IMR-90 (cell line): ENCODE data around the gene KDM5B. TPM values are rescaled to one million over a fixed set of nuclear protein-coding genes. Genes with fewer than 3 reads are reported as not detected.

Experiments used
- ATAC-seq: fragments of 200-7000 bp; cut with Tn5 transposase; 2 replicates; pipeline ENCODE4 v1.9.1; 2020; ENCODE audit warnings: low read depth, mild to moderate bottlenecking, moderate library complexity
- BruUV-seq: library from RNA; stranded (reverse); fragments of 400-500 nt; replicated peaks from 2 replicates; lab custom pipeline; 2021; lab: Mats Ljungman, UMichigan
- CTCF ChIA-PET: fragments of 300-600 bp; formaldehyde crosslinking; extraction: SDS; loops from one replicate; lab custom pipeline; 2021; ENCODE audit warnings: antibody characterized with exemption; lab: Yijun Ruan, JAX
- POLR2A ChIA-PET: fragments of 300-600 bp; sonication (Branson Sonifier 250); formaldehyde crosslinking; loops from one replicate; lab custom pipeline; 2022; ENCODE audit warnings: antibody characterized with exemption; ENCODE audit not compliant: unreplicated experiment; lab: Charles Lee
- DNase-seq: peaks from one replicate; pipeline ENCODE4 v3.0.0; 2013
- H2AFZ ChIP-seq: replicated peaks from 2 replicates; pipeline ENCODE3; 2013; ENCODE audit warnings: low read length, mild to moderate bottlenecking; ENCODE audit not compliant: poor library complexity
- H2AK5ac ChIP-seq: 2 replicates; pipeline ENCODE4 v1.6.1; 2013; ENCODE audit warnings: low read depth, low read length, inconsistent platforms
- H2AK9ac ChIP-seq: replicated peaks from 2 replicates; pipeline ENCODE3; 2013; ENCODE audit warnings: mild to moderate bottlenecking, low read depth, low read length, moderate library complexity; ENCODE audit not compliant: poor library complexity
- H2BK120ac ChIP-seq: 2 replicates; pipeline ENCODE4 v1.6.1; 2013; ENCODE audit warnings: low read depth, low read length, inconsistent platforms
- H2BK15ac ChIP-seq: 3 replicates; pipeline ENCODE4 v1.6.1; 2013; ENCODE audit warnings: low read depth, low read length, inconsistent platforms
- H2BK20ac ChIP-seq: 2 replicates; pipeline ENCODE4 v1.6.1; 2013; ENCODE audit warnings: low read depth, mild to moderate bottlenecking, inconsistent platforms, low read length, moderate library complexity
- H2BK5ac ChIP-seq: 2 replicates; pipeline ENCODE4 v1.6.1; 2013; ENCODE audit warnings: mild to moderate bottlenecking, low read depth, low read length, inconsistent platforms; ENCODE audit not compliant: poor library complexity, severe bottlenecking
- H3K14ac ChIP-seq: replicated peaks from 2 replicates; pipeline ENCODE4 v1.6.1; 2013; ENCODE audit warnings: low read depth, low read length, inconsistent platforms
- H3K18ac ChIP-seq: 2 replicates; pipeline ENCODE4 v1.6.1; 2013; ENCODE audit warnings: low read depth, low read length, control low read depth
- H3K23ac ChIP-seq: 2 replicates; pipeline ENCODE4 v1.6.1; 2013; ENCODE audit warnings: low read depth, low read length, inconsistent platforms
- H3K27ac ChIP-seq: 2 replicates; pipeline ENCODE4 v1.5.1; 2013; ENCODE audit warnings: mild to moderate bottlenecking, control low read depth, low read length; ENCODE audit not compliant: insufficient read depth
- H3K27me3 ChIP-seq: 2 replicates; pipeline ENCODE4 v1.6.1; 2013; ENCODE audit warnings: low read length; ENCODE audit not compliant: control insufficient read depth, insufficient read depth
- H3K36me3 ChIP-seq: 2 replicates; pipeline ENCODE4 v1.6.1; 2013; ENCODE audit warnings: low read length, mixed read lengths; ENCODE audit not compliant: control insufficient read depth, insufficient read depth
- H3K4ac ChIP-seq: 2 replicates; pipeline ENCODE4 v1.6.1; 2013; ENCODE audit warnings: low read depth, low read length, inconsistent platforms
- H3K4me1 ChIP-seq: 2 replicates; pipeline ENCODE4 v1.6.1; 2013; ENCODE audit warnings: low read length, mixed read lengths; ENCODE audit not compliant: control insufficient read depth, insufficient read depth
- H3K4me2 ChIP-seq: 2 replicates; pipeline ENCODE4 v1.6.1; 2013; ENCODE audit warnings: low read depth, mild to moderate bottlenecking, control low read depth, low read length, moderate library complexity
- H3K4me3 ChIP-seq: 2 replicates; pipeline ENCODE4 v1.5.1; 2013; ENCODE audit warnings: low read depth, mild to moderate bottlenecking, control low read depth, low read length, moderate library complexity; ENCODE audit not compliant: insufficient read depth
- H3K56ac ChIP-seq: 2 replicates; pipeline ENCODE4 v1.6.1; 2013; ENCODE audit warnings: low read length, inconsistent platforms; ENCODE audit not compliant: insufficient read depth; ENCODE audit errors: extremely low read depth
- H3K79me1 ChIP-seq, 2 experiments: 2 replicates each; pipeline ENCODE4 v1.6.1; 2013; ENCODE audit warnings: low read length in 2 of 2, inconsistent platforms in 1 of 2, low read depth in 1 of 2
- H3K9ac ChIP-seq: 2 replicates; pipeline ENCODE4 v1.6.1; 2013; ENCODE audit warnings: low read depth, low read length, control low read depth
- H3K9me1 ChIP-seq: 2 replicates; pipeline ENCODE4 v1.6.1; 2013; ENCODE audit warnings: low read length, inconsistent platforms; ENCODE audit not compliant: insufficient read depth
- H3K9me3 ChIP-seq: 2 replicates; pipeline ENCODE4 v1.6.1; 2013; ENCODE audit warnings: low read length; ENCODE audit not compliant: control insufficient read depth, insufficient read depth
- H4K20me1 ChIP-seq: 2 replicates; pipeline ENCODE4 v1.6.1; 2013; ENCODE audit warnings: low read length, inconsistent platforms; ENCODE audit not compliant: insufficient read depth
- H4K5ac ChIP-seq: 2 replicates; pipeline ENCODE4 v1.6.1; 2013; ENCODE audit warnings: mild to moderate bottlenecking, low read depth, low read length, control low read depth
- H4K8ac ChIP-seq, 2 experiments: 2 replicates each; pipeline ENCODE4 v1.6.1; 2013; ENCODE audit warnings: low read depth in 2 of 2, low read length in 2 of 2, control low read depth in 1 of 2, inconsistent platforms in 1 of 2
- H4K91ac ChIP-seq: 2 replicates; pipeline ENCODE4 v1.6.1; 2013; ENCODE audit warnings: low read depth, low read length, inconsistent platforms; ENCODE audit not compliant: insufficient read depth
- BHLHE40 ChIP-seq: fragments of 150-350 bp; IDR thresholded peaks from 2 replicates; pipeline ENCODE4 v1.6.1; 2016; ENCODE audit warnings: mild to moderate bottlenecking, low read depth, low read length
- FOS ChIP-seq: fragments of 150-350 bp; IDR thresholded peaks from 2 replicates; pipeline ENCODE4 v1.6.1; 2016; ENCODE audit warnings: low read depth, low read length
- dilution Hi-C: fragments of 300-500 bp; cut with HindIII; formaldehyde crosslinking; loops from one replicate; pipeline ENCODE4 v1.14.3; 2018; ENCODE audit warnings: low sequenced_read_pairs; ENCODE audit not compliant: unreplicated experiment
- in situ Hi-C: fragments of 300-500 bp; cut with MboI; formaldehyde crosslinking; loops from 3 replicates; pipeline ENCODE4 v1.14.3; 2019; ENCODE audit warnings: low sequenced_read_pairs, inconsistent platforms, mixed read lengths
- intact Hi-C: fragments of 100-400 bp; cut with micrococcal nuclease; formaldehyde crosslinking; loops from 2 replicates; pipeline ENCODE4 v1.10.0; 2022
- polyA plus RNA-seq, 3 experiments: library from polyadenylated mRNA; depleted of rRNA; stranded (reverse); fragments of >200 nt; gene quantifications; 2 replicates each; pipeline ENCODE4 v1.2.3, GENCODE V29; 2012; ENCODE audit warnings: low replicate concordance in 1 of 3
- total RNA-seq: library from RNA; depleted of rRNA; stranded (reverse); fragments of >200 nt; gene quantifications from 2 replicates; pipeline ENCODE4 v1.2.3, GENCODE V29; 2012

KDM5B gene
- total and polyA plus RNA-seq, 2 of the 4 experiments (the other 2 are of a cell fraction) = 28.8 to 82.1 TPM

DNA sequence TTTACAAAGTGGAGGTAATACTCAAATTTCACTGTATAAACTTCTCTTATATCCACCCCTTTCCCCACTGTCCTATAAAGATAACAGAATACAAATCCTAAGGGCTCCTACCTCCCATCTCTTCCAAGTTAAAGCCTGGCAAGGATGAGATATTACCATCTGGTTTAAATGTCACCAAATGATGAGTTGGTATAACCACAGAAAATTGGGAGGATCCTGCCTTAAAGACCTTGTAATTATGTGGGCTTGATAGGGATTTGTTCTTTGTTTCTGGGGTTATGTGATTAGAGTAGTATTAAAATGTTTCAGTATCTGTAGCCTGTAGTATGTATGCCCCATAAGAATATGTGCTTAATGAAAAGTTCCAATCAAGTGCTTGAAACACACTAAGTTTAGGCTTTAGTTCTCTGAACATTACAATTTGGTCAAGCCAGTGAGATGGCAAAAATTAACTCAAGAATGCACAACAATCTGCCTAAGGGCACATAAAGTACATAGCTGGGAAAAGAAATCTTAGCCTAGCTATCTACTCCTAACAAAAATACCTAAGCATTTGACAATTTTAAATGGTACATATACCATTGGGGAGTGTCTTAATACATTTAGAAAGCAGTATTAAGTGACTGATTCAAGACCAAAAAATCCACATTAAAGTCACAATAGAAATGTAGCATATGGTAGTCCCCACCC lies 14.0 kb downstream of the KDM5B start:
- DNase-seq (no peak), ATAC-seq (0 out of 2 replicates have a peak, but pooled peaks have one; percentile 13)
- H3K4me3 ChIP-seq = no peak overlapping the region
- no peak overlapping the region for H3K27ac ChIP-seq
- H3K14ac ChIP-seq = no peak overlapping the region
- H4K91ac ChIP-seq = no peak overlapping the region
- no peak overlapping the region for H2AK9ac ChIP-seq
- H2BK20ac ChIP-seq = no peak overlapping the region
- H3K18ac ChIP-seq = no peak overlapping the region
- CTCF ChIA-PET = no interaction called here
- intact Hi-C loops (no loop called here), in situ Hi-C loops (no loop called here), dilution Hi-C loops (no loop called here)
- peaks cover 27% of the 10 kb centered on the region for H3K9me1 ChIP-seq
- no peak overlapping the region for H4K8ac ChIP-seq
- TF ChIP-seq BHLHE40 = no peak
- no peak for TF ChIP-seq FOS
- no peaks in the 10 kb centered on the region for H3K9me3 ChIP-seq
- H3K27me3 ChIP-seq = no peaks in the 10 kb centered on the region
- H2BK15ac ChIP-seq = no peak overlapping the region
- no peak overlapping the region for H2AFZ ChIP-seq
- peaks cover 1% of the 10 kb centered on the region; the same call in 1 of the 2 replicates for H3K4me1 ChIP-seq
- no peak overlapping the region for H3K4me2 ChIP-seq
- H2BK5ac ChIP-seq = no peak overlapping the region
- peaks cover 16% of the 10 kb centered on the region for H3K36me3 ChIP-seq
- H4K5ac ChIP-seq = no peak overlapping the region
- H3K4ac ChIP-seq = no peak overlapping the region
- peaks cover 20 to 89% of the 10 kb centered on the region in 2 experiments for H3K79me1 ChIP-seq
- POLR2A ChIA-PET = no interaction called here
- no peak overlapping the region for H3K56ac ChIP-seq
- BruUV-seq = no TSS peak
- H2AK5ac ChIP-seq = no peak overlapping the region
- H3K23ac ChIP-seq = no peak overlapping the region
- peaks cover 100% of the 10 kb centered on the region for H4K20me1 ChIP-seq
- no peak overlapping the region for H3K9ac ChIP-seq
- no peak overlapping the region for H2BK120ac ChIP-seq
